Measurements from ENCODE around the gene NAA80. TPM values are rescaled to one million over a fixed set of nuclear protein-coding genes. Genes with fewer than 3 reads are reported as not detected.

NAA80 gene
- polyA plus RNA-seq, 1 donor = 9.6 TPM

DNA sequence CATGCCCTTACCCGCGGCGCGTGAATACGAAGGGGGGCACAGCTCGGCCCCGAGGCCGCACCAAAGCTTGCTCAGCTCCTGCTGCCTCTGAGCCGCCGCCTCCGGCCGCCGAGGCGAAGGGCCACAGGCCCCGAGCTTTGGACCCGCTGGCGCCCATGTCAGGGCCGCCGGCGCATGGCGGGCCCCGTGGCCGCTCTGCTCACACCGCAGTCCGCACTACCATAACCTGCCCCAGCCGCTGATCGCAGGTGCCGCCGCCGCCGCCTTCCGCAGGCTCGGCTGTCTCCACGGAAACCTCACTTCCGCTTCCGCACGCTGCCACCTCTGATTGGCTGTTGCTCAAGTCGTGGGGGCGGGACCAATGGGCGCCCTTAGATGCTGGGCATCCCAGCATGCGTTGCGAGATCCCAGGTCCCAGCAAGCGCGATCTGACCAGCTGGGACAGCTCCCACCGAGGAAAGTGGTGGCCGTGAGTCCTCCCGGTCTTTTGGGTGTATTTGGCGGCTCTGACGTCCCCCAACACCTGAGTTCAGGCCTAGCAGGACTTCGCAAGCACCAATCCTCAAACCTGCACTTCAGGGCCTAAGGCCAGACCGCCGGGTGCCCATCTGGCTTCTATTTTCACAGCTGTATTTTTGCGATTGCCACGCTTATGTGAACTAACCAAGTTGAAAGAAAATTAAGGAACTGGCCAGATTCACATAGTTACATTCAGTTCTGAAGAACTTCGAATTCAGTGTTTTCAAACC lies 28.9 kb upstream of the NAA80 start, which contains the start of gene TUSC2:
Gene TUSC2, minus strand, starts transcription at position 281 of the 749 bp plus-strand sequence. Its CDS starts 124 bp downstream, at position 157.
- peak within 1 kb of the TSS; percentile 89 for H3K4me3 ChIP-seq (ENCODE audit: low read length)
- peak; percentile 97 for DNase-seq
- no peaks in the 10 kb centered on the region for H3K9me3 ChIP-seq (ENCODE audit: control insufficient read depth, low read depth, low read length)
- no peaks in the 10 kb centered on the region for H3K27me3 ChIP-seq (ENCODE audit: control insufficient read depth, insufficient read depth, low read length)
- WGBS (ENCODE audit: insufficient coverage, low lambda C conversion rate) = 50% methylated on average over 2 of the region's 55 CpGs
- peaks cover 47% of the 10 kb centered on the region for H3K36me3 ChIP-seq (ENCODE audit: control insufficient read depth, insufficient read depth, low read length)
- peaks cover 30% of the 10 kb centered on the region for H3K4me1 ChIP-seq (ENCODE audit: control insufficient read depth, insufficient read depth, low read length)
- H3K27ac ChIP-seq (ENCODE audit: low read length) = peak within 1 kb of the TSS; percentile 83

GRCh38 chr3:50327129-50327528 lies 27.9 kb upstream of the NAA80 start:
- no peak for DNase-seq
- Histone ChIP-seq H3K36me3 (ENCODE audit: control insufficient read depth, insufficient read depth, low read length) (peaks cover 45% of the 10 kb centered on the region), H3K27ac (ENCODE audit: low read length) (no peak overlapping the region), H3K4me1 (ENCODE audit: control insufficient read depth, insufficient read depth, low read length) (peaks cover 40% of the 10 kb centered on the region), H3K27me3 (ENCODE audit: control insufficient read depth, insufficient read depth, low read length) (no peaks in the 10 kb centered on the region), H3K4me3 (ENCODE audit: low read length) (peak overlapping the region; percentile 89), H3K9me3 (ENCODE audit: control insufficient read depth, low read depth, low read length) (no peaks in the 10 kb centered on the region)
- WGBS (ENCODE audit: insufficient coverage, low lambda C conversion rate) = no CpG with 5 or more reads among the region's 4 CpGs

DNA sequence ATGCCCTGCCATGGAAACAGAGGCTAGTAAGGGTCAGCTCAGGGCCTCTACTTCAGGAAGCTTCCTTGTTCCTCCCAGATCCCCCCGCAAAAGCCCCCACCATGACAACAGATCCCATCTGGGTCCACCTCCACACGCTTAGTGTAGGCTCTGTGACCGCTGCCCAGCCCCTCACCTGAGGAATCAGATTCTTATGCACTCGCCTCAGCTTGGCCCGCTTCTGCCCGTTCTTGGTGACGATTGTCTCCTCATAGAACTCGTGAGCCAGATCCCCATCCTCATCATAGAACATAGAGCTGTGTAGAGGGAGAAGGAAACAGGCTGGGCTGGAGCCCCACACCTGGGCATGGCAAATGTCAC lies 27.0 kb upstream of the NAA80 start:
- H3K4me3 ChIP-seq (ENCODE audit: low read length) = no peak overlapping the region
- peaks cover 43% of the 10 kb centered on the region for H3K4me1 ChIP-seq (ENCODE audit: control insufficient read depth, insufficient read depth, low read length)
- no CpG with 5 or more reads among the region's 8 CpGs for WGBS (ENCODE audit: insufficient coverage, low lambda C conversion rate)
- H3K9me3 ChIP-seq (ENCODE audit: control insufficient read depth, low read depth, low read length) = no peaks in the 10 kb centered on the region
- no peak overlapping the region for H3K27ac ChIP-seq (ENCODE audit: low read length)
- peaks cover 35% of the 10 kb centered on the region for H3K36me3 ChIP-seq (ENCODE audit: control insufficient read depth, insufficient read depth, low read length)
- DNase-seq = no peak
- no peaks in the 10 kb centered on the region for H3K27me3 ChIP-seq (ENCODE audit: control insufficient read depth, insufficient read depth, low read length)

DNA sequence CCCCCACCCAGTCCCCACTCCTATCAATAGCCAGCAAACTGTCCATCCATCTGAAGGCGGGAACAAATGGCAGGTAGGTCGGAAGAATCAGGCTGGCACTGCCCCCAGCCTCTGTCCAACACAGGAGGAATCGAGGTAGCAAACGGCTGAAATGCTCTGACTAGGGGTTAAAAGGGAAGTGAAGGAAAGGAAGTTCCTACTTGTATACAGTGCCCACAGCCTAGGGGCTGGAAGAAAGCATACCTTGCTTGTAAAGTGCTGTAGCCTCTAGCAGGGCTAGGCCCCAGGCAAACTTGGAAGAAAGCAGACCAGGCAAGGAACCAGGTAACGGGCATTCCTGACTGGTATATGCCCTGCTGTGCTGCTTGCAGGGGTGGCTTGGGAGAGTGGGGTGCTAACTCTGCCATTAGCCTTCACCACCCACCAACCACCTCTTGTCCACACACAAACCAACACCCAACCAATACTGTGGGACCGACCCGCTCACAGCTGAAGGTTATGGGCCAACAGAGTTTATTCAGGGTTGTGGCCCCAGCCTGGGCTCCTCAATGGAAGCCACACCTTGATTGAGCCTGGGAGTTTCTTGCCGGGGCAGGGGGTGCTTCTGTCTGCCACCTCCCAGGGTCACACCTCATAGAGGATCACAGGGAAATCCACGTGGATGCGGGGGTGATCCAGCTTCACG lies 26.4 kb upstream of the NAA80 start:
- peaks cover 30% of the 10 kb centered on the region for H3K36me3 ChIP-seq (ENCODE audit: control insufficient read depth, insufficient read depth, low read length)
- no peak overlapping the region for H3K4me3 ChIP-seq (ENCODE audit: low read length)
- no peak for DNase-seq
- H3K27ac ChIP-seq (ENCODE audit: low read length) = no peak overlapping the region
- 100% methylated on average over 2 of the region's 11 CpGs for WGBS (ENCODE audit: insufficient coverage, low lambda C conversion rate)
- H3K4me1 ChIP-seq (ENCODE audit: control insufficient read depth, insufficient read depth, low read length) = peaks cover 43% of the 10 kb centered on the region
- H3K9me3 ChIP-seq (ENCODE audit: control insufficient read depth, low read depth, low read length) = no peaks in the 10 kb centered on the region
- no peaks in the 10 kb centered on the region for H3K27me3 ChIP-seq (ENCODE audit: control insufficient read depth, insufficient read depth, low read length)

DNA sequence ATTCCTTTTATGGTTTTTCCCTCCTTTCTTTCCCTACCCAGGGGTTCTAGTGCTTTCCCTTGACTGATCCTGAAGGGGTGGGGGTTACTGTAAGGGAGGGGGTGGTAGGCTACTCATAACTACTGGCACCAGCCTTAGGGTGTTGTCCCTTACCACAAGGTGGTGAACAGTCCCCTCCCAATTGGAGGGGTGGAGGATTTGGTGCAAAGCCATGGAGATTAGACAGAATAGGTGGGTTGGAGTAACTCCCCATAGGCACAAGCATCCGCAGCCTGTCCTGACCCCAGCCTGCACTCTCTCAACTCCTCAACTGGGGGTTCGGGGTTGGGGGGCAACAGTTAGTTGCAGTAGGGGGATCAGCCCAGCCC lies 25.9 kb upstream of the NAA80 start:
- Histone ChIP-seq H3K4me3 (ENCODE audit: low read length) (no peak overlapping the region), H3K36me3 (ENCODE audit: control insufficient read depth, insufficient read depth, low read length) (peaks cover 25% of the 10 kb centered on the region), H3K4me1 (ENCODE audit: control insufficient read depth, insufficient read depth, low read length) (peaks cover 47% of the 10 kb centered on the region), H3K27me3 (ENCODE audit: control insufficient read depth, insufficient read depth, low read length) (no peaks in the 10 kb centered on the region), H3K27ac (ENCODE audit: low read length) (no peak overlapping the region), H3K9me3 (ENCODE audit: control insufficient read depth, low read depth, low read length) (no peaks in the 10 kb centered on the region)
- DNase-seq = no peak
- no CpG with 5 or more reads among the region's 2 CpGs for WGBS (ENCODE audit: insufficient coverage, low lambda C conversion rate)

DNA sequence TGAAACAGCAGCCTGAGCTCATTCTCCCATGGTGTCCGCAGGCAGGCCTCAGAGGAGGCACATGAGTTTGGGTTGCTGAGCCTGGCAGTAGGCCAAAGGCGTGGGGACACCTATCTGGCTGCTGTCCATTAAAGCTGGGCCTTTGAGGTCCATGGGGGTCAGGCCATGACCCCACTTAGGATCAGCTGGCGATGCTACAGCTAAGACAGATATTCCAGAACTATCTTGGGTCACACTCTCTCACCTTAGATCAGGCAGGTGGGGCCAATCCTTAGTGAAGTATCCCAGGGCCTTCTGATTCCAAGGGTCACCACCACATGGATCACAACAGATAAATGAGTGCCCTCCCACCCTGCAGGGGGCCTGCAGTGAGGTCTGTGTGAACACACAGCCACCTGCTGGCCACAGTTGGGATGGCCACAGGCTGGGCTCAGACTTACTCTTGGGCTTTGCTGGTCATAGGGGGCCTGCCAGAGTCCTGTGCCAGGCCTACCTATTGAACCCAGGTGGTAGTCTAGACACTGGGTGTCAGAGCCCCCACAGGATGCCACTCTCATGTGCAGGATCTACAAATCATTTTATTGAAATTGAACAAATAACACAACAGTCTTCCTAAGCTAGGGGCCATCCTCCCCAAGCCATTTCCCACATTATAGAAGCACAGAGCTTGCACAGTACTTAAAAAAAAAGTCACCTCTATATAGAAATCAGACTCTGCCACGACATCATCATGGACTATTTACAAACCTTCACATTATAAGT lies 25.3 kb upstream of the NAA80 start:
- H3K4me1 ChIP-seq (ENCODE audit: control insufficient read depth, insufficient read depth, low read length) = peaks cover 52% of the 10 kb centered on the region
- no peak overlapping the region for H3K4me3 ChIP-seq (ENCODE audit: low read length)
- H3K27me3 ChIP-seq (ENCODE audit: control insufficient read depth, insufficient read depth, low read length) = no peaks in the 10 kb centered on the region
- peaks cover 23% of the 10 kb centered on the region for H3K36me3 ChIP-seq (ENCODE audit: control insufficient read depth, insufficient read depth, low read length)
- WGBS (ENCODE audit: insufficient coverage, low lambda C conversion rate) = no CpG with 5 or more reads among the region's 4 CpGs
- no peaks in the 10 kb centered on the region for H3K9me3 ChIP-seq (ENCODE audit: control insufficient read depth, low read depth, low read length)
- peak overlapping the region; percentile 94 for H3K27ac ChIP-seq (ENCODE audit: low read length)
- DNase-seq = peak; percentile 86 to 88

DNA sequence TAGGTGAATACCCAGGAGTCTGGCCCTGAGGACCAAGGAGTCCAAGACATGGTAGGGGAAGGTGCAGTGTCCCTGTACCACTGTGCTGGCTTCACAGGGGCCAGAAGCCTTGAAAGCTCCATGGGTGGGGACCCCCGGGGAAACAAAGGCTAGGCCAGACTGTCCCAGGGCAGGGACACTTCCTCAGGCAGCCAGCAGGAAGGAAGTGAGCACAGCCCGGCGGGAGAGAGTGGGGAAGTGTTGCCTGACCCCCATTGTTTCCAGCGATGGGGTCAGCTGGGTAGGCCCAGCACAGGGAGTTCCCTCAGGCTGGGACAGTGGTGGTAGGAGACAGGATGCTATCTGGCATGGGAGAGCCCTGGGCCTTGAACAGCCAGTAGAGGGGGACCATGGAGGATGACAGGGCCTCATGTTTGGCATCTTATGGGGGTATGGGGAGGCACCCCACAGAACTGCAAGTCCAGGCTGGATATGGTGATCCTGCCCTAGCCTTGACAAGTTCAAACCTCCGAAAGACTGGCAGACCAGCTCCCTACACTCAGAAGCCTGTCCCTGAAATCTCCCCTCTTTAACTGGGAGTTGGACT lies 24.5 kb upstream of the NAA80 start:
- Histone ChIP-seq H3K27ac (ENCODE audit: low read length) (peak overlapping the region; percentile 94), H3K4me3 (ENCODE audit: low read length) (no peak overlapping the region), H3K36me3 (ENCODE audit: control insufficient read depth, insufficient read depth, low read length) (peaks cover 27% of the 10 kb centered on the region), H3K9me3 (ENCODE audit: control insufficient read depth, low read depth, low read length) (no peaks in the 10 kb centered on the region), H3K27me3 (ENCODE audit: control insufficient read depth, insufficient read depth, low read length) (no peaks in the 10 kb centered on the region), H3K4me1 (ENCODE audit: control insufficient read depth, insufficient read depth, low read length) (peaks cover 60% of the 10 kb centered on the region)
- WGBS (ENCODE audit: insufficient coverage, low lambda C conversion rate) = no CpG with 5 or more reads among the region's 5 CpGs
- no peak for DNase-seq

DNA sequence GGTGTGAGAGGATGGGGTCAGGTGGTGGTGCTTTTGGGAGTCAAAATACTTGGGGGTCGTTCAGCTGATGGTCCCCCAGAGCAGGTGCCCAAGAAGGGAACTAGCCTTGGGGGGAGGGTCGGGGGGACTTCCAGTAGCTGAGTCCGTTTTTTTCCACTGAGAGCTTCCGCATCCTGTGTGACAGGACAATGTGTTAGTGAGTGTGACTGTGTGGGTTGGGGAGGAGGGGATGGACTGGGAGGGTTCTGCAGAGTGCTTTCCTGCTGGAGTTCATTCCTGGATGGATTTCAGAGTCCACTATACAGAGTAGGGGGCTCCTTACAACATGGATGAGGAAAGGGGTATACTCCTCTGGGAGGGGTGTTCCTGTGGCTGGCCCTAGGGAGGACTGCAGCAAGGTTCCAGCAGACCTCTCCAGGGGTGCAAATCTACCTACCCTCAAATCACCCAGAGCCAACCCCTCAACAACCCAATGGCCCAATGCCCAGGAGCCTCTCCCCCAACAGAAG lies 23.9 kb upstream of the NAA80 start:
- Histone ChIP-seq H3K27ac (ENCODE audit: low read length) (peak overlapping the region; percentile 94), H3K27me3 (ENCODE audit: control insufficient read depth, insufficient read depth, low read length) (no peaks in the 10 kb centered on the region), H3K36me3 (ENCODE audit: control insufficient read depth, insufficient read depth, low read length) (peaks cover 32% of the 10 kb centered on the region), H3K9me3 (ENCODE audit: control insufficient read depth, low read depth, low read length) (no peaks in the 10 kb centered on the region), H3K4me1 (ENCODE audit: control insufficient read depth, insufficient read depth, low read length) (peaks cover 60% of the 10 kb centered on the region), H3K4me3 (ENCODE audit: low read length) (no peak overlapping the region)
- DNase-seq = peak in 1 of 2 donors; percentile 34
- WGBS (ENCODE audit: insufficient coverage, low lambda C conversion rate) = no CpG with 5 or more reads among the region's 4 CpGs

DNA sequence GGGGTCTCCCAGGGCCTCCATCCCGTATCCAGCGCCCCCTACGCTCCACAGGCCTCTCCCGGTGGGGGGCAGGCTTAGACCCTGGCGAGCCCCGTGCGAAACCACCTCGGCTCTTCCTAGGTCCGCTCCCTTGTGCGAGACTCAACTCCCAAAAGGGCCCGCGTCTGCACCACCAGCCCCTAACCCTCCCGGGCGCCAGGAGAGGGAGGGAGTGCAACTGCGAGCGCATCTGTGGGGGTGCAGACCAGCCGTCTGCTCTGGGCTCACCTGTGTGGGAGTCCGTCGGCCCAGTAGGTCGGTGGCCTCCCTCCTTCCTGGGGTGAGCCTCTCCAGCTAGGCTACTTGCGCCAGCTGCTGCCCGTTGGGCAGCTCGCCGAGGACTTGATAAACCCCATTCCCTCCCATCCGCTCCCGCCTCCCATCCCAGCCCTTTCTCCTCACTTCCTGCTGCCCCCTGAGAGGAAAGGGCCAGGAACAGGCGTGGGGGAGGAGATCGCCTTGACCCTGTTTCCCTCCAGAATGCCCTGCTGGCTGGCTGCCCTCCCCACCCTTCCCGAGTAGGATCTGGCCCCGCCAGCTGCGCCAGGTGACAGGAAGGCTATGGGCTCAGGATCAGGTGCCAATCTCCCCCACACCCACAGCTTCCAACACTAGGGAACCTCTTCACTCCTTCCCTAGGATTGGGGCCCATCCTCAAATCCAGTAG lies 23.3 kb upstream of the NAA80 start, which contains the start of gene HYAL2:
Gene HYAL2, minus strand, starts transcription at position 360 of the 706 bp plus-strand sequence. CDS start 2,256 bp downstream, outside the sequence.
- WGBS (ENCODE audit: insufficient coverage, low lambda C conversion rate) = no CpG with 5 or more reads among the region's 31 CpGs
- DNase-seq = peak in 1 of 2 donors; percentile 38

More for the DNA sequence above, 23.3 kb upstream of the NAA80 start, which contains the start of gene HYAL2:
- H3K9me3 ChIP-seq (ENCODE audit: control insufficient read depth, low read depth, low read length) = no peaks in the 10 kb centered on the region
- peaks cover 38% of the 10 kb centered on the region for H3K36me3 ChIP-seq (ENCODE audit: control insufficient read depth, insufficient read depth, low read length)
- no peaks in the 10 kb centered on the region for H3K27me3 ChIP-seq (ENCODE audit: control insufficient read depth, insufficient read depth, low read length)
- peak within 1 kb of the TSS; percentile 94 for H3K27ac ChIP-seq (ENCODE audit: low read length)
- peak within 1 kb of the TSS; percentile 71 for H3K4me3 ChIP-seq (ENCODE audit: low read length)
- peaks cover 66% of the 10 kb centered on the region for H3K4me1 ChIP-seq (ENCODE audit: control insufficient read depth, insufficient read depth, low read length)
